GM18508 (cell line): ENCODE measurements around the gene SLF2.

Experiments
- ATAC-seq: cut with Tn5 transposase; IDR thresholded peaks from one replicate; pipeline ENCODE4 v1.9.1; 2021; ENCODE audit warnings: moderate number of reproducible peaks; ENCODE audit not compliant: insufficient read depth, unreplicated experiment

The SLF2 gene

GRCh38 chr10:100894589-100895294, 18.0 kb upstream of the SLF2 start:
- ATAC-seq, result no peak

GRCh38 chr10:100895346-100895745, 17.4 kb upstream of the SLF2 start:
- ATAC-seq, result no peak

- no peak for ATAC-seq
Observed at GRCh38 chr10:100895896-100896295, 16.9 kb upstream of the SLF2 start.

- no peak for ATAC-seq
Observed at GRCh38 chr10:100896876-100897461, 15.8 kb upstream of the SLF2 start.

GRCh38 chr10:100897976-100898375, 14.8 kb upstream of the SLF2 start:
- no peak for ATAC-seq

GRCh38 chr10:100899171-100899570, 13.6 kb upstream of the SLF2 start:
- no peak for ATAC-seq

- ATAC-seq, result no peak
Observed at GRCh38 chr10:100901051-100901450, 11.7 kb upstream of the SLF2 start.

- no peak for ATAC-seq
Observed at GRCh38 chr10:100902622-100903021, 10.1 kb upstream of the SLF2 start.

- ATAC-seq, result no peak
Observed at GRCh38 chr10:100904917-100905316, 7.8 kb upstream of the SLF2 start.

GRCh38 chr10:100907175-100907574, 5.6 kb upstream of the SLF2 start:
- no peak for ATAC-seq

- ATAC-seq, result no peak
Observed at GRCh38 chr10:100907773-100908363, 4.9 kb upstream of the SLF2 start.

GRCh38 chr10:100908378-100908777, 4.4 kb upstream of the SLF2 start:
- no peak for ATAC-seq

GRCh38 chr10:100909501-100910263, 3.1 kb upstream of the SLF2 start:
- ATAC-seq, result no peak

- ATAC-seq, result no peak
Observed at GRCh38 chr10:100911472-100911871, 1.3 kb upstream of the SLF2 start.

- no peak for ATAC-seq
Observed at GRCh38 chr10:100912013-100912604, 654 bp upstream of the SLF2 start.

- no peak for ATAC-seq
Observed at GRCh38 chr10:100913470-100913865, 705 bp downstream of the SLF2 start.

GRCh38 chr10:100917071-100917470, 4.3 kb downstream of the SLF2 start:
- no peak for ATAC-seq

GRCh38 chr10:100923580-100923979, 10.8 kb downstream of the SLF2 start:
- ATAC-seq, result no peak

GRCh38 chr10:100927266-100927665, 14.5 kb downstream of the SLF2 start:
- no peak for ATAC-seq

- ATAC-seq, result no peak
Observed at GRCh38 chr10:100928039-100928438, 15.3 kb downstream of the SLF2 start.

GRCh38 chr10:100930368-100930767, 17.6 kb downstream of the SLF2 start:
- no peak for ATAC-seq
